Measurements from ENCODE around the gene WDFY2. TPM values are rescaled to one million over a fixed set of nuclear protein-coding genes. Genes with fewer than 3 reads are reported as not detected.

Gene WDFY2
- total RNA-seq, 1 experiment from 2014 or later, result 45.5 TPM

- ChIA-PET CTCF (no interaction called here), POLR2A (ENCODE audit: low non-redundant PET) (no interaction called here)
- intact Hi-C loops (cut with micrococcal nuclease; ENCODE audit: unreplicated experiment), result no loop called here
- TF ChIP-seq CTCF (conservative IDR thresholded peaks at IDR 0.05; ENCODE audit: low read depth, low read length), result no peak
- no peak for TF ChIP-seq EZH2 (IDR thresholded peaks at IDR 0.05; ENCODE audit: borderline replicate concordance, low read depth, low read length, poor library complexity, severe bottlenecking)
- Histone ChIP-seq H3K9me3 (ENCODE audit: low read depth, low read length, poor library complexity, severe bottlenecking) (no peaks in the 10 kb centered on the region), H3K4me3 (ENCODE audit: low read depth, low read length, poor library complexity, severe bottlenecking) (no peak overlapping the region), H3K27me3 (replicated peaks; ENCODE audit: insufficient read depth, low read depth, low read length, poor library complexity) (no peaks in the 10 kb centered on the region), H3K27ac (ENCODE audit: low read depth, low read length, poor library complexity, severe bottlenecking) (no peak overlapping the region), H3K36me3 (ENCODE audit: insufficient read depth, low read length, poor library complexity, severe bottlenecking) (no peaks in the 10 kb centered on the region), H3K4me1 (ENCODE audit: insufficient read depth, low read length, poor library complexity, severe bottlenecking) (peaks cover 32% of the 10 kb centered on the region)
- BruUV-seq (replicated peaks), result no TSS peak
- DNase-seq (ENCODE audit: low spot score), result no peak
These were observed 98.4 kb downstream of the WDFY2 start for GRCh38 chr13:51682686-51683085.

DNA sequence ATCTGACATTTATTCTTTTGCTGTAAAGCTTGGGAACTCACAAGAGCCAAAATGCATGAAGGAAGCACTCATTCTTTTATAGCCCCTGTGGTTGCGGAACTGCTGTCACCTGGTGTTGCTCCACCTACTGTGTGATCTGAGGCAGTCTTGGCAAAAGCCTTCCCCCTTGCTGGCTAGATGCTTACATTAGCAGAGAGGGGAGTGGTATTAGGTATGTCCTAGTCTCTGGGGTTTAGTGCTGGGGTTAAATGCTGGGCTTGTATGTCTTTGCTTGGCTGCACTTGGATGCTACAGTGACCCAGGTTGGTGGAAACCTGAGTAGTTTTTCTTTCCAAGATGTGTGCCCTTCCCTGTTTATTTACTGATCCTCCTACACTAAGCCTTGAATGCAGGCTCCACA, 99.3 kb downstream of the WDFY2 start:
- no TSS peak for BruUV-seq (replicated peaks)
- Histone ChIP-seq H3K27ac (ENCODE audit: low read depth, low read length, poor library complexity, severe bottlenecking) (no peak overlapping the region), H3K27me3 (replicated peaks; ENCODE audit: insufficient read depth, low read depth, low read length, poor library complexity) (no peaks in the 10 kb centered on the region), H3K4me3 (ENCODE audit: low read depth, low read length, poor library complexity, severe bottlenecking) (no peak overlapping the region), H3K36me3 (ENCODE audit: insufficient read depth, low read length, poor library complexity, severe bottlenecking) (no peaks in the 10 kb centered on the region), H3K4me1 (ENCODE audit: insufficient read depth, low read length, poor library complexity, severe bottlenecking) (peaks cover 32% of the 10 kb centered on the region), H3K9me3 (ENCODE audit: low read depth, low read length, poor library complexity, severe bottlenecking) (no peaks in the 10 kb centered on the region)
- no peak for TF ChIP-seq CTCF (conservative IDR thresholded peaks at IDR 0.05; ENCODE audit: low read depth, low read length)
- TF ChIP-seq EZH2 (IDR thresholded peaks at IDR 0.05; ENCODE audit: borderline replicate concordance, low read depth, low read length, poor library complexity, severe bottlenecking), result no peak
- intact Hi-C loops (cut with micrococcal nuclease; ENCODE audit: unreplicated experiment), result no loop called here
- ChIA-PET POLR2A (ENCODE audit: low non-redundant PET) (no interaction called here), CTCF (no interaction called here)
- no peak for DNase-seq (ENCODE audit: low spot score)

DNA sequence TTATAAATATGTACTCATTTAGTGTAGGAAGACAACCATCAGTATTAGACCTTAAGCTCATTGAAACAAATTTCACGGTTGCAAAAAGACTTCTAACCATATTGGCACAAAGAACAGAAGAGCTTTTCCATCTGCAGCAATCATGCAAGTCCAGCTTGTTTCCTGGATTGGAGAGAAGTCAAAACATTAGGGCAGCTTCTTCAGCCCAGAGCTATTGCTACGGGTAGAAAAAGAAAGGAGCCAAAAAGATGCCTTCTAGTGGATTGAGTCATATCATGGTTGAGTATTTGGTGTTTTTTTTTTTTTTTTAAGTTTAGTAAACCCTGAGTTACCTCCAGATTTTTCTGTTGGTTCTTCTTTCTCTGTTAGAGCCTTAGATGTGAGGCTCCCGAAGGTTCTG, 99.8 kb downstream of the WDFY2 start:
- no peaks in the 10 kb centered on the region for H3K36me3 ChIP-seq (ENCODE audit: insufficient read depth, low read length, poor library complexity, severe bottlenecking)
- no peaks in the 10 kb centered on the region for H3K9me3 ChIP-seq (ENCODE audit: low read depth, low read length, poor library complexity, severe bottlenecking)
- TF ChIP-seq EZH2 (IDR thresholded peaks at IDR 0.05; ENCODE audit: borderline replicate concordance, low read depth, low read length, poor library complexity, severe bottlenecking) (no peak), CTCF (conservative IDR thresholded peaks at IDR 0.05; ENCODE audit: low read depth, low read length) (no peak)
- intact Hi-C loops (cut with micrococcal nuclease; ENCODE audit: unreplicated experiment), result no loop called here
- peak; percentile 27 for DNase-seq (ENCODE audit: low spot score)
- H3K4me3 ChIP-seq (ENCODE audit: low read depth, low read length, poor library complexity, severe bottlenecking), result no peak overlapping the region
- ChIA-PET CTCF (no interaction called here), POLR2A (ENCODE audit: low non-redundant PET) (no interaction called here)
- H3K4me1 ChIP-seq (ENCODE audit: insufficient read depth, low read length, poor library complexity, severe bottlenecking), result peaks cover 35% of the 10 kb centered on the region
- H3K27ac ChIP-seq (ENCODE audit: low read depth, low read length, poor library complexity, severe bottlenecking), result no peak overlapping the region
- H3K27me3 ChIP-seq (replicated peaks; ENCODE audit: insufficient read depth, low read depth, low read length, poor library complexity), result no peaks in the 10 kb centered on the region
- no TSS peak for BruUV-seq (replicated peaks)
